ENCODE measurements around the gene RFXAP. TPM values are rescaled to one million over a fixed set of nuclear protein-coding genes. Genes with fewer than 3 reads are reported as not detected.

Gene RFXAP
- total RNA-seq, 2 donors from 2014 or later, result 13.9 to 20.2 TPM

DNA sequence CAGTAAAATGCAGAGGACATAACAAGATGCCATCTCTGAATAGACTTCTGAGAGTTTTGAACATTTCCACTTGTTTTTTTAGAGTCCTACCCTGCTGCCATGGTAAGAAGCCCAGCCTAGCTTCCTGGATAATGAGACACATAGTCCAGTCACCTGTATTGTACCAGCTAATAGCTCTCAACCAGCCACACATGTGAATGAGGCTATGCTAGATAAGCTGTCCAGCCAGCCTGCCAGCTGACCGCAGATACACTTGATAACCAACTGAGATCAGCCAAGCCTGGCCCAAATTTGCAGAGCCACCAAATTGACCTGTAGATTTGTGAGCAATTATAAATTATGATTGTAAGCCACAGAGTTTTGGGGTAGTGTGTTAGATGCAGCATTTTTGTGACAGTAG is 10.7 kb downstream of the RFXAP start:
- H3K36me3 Mint-ChIP-seq (ENCODE audit: insufficient read depth in 2 of 2), result peaks cover 2 to 16% of the 10 kb centered on the region in 2 donors
- no peak for DNase-seq
- no peak for ATAC-seq (replicated peaks in 1 of 2)
- no peak overlapping the region for H3K4me3 Mint-ChIP-seq
- peaks cover 6% of the 10 kb centered on the region for H3K4me1 Mint-ChIP-seq (ENCODE audit: low read depth)
- H3K27ac Mint-ChIP-seq, result no peak overlapping the region
- no peaks in the 10 kb centered on the region for H3K27me3 Mint-ChIP-seq (ENCODE audit: low read depth)
- no peaks in the 10 kb centered on the region for H3K9me3 Mint-ChIP-seq

- Mint-ChIP-seq H3K4me3 (no peak overlapping the region), H3K27me3 (ENCODE audit: low read depth) (no peaks in the 10 kb centered on the region), H3K4me1 (ENCODE audit: low read depth) (no peaks in the 10 kb centered on the region), H3K36me3 (ENCODE audit: insufficient read depth in 2 of 2) (peaks cover 2 to 8% of the 10 kb centered on the region in 2 donors), H3K9me3 (no peaks in the 10 kb centered on the region), H3K27ac (no peak overlapping the region)
- no peak for ATAC-seq (replicated peaks in 1 of 2)
- DNase-seq, result no peak
These were observed 12.3 kb downstream of the RFXAP start for GRCh38 chr13:36831291-36831690.

GRCh38 chr13:36834299-36834698 is 15.3 kb downstream of the RFXAP start:
- DNase-seq (no peak), ATAC-seq (replicated peaks in 1 of 2) (peak; percentile 87 to 98)
- H3K27me3 Mint-ChIP-seq (ENCODE audit: low read depth), result no peaks in the 10 kb centered on the region
- no peak overlapping the region for H3K4me3 Mint-ChIP-seq
- no peaks in the 10 kb centered on the region for H3K9me3 Mint-ChIP-seq
- H3K36me3 Mint-ChIP-seq (ENCODE audit: insufficient read depth in 2 of 2), result peaks cover 2% of the 10 kb centered on the region in 2 donors
- H3K27ac Mint-ChIP-seq, result no peak overlapping the region
- H3K4me1 Mint-ChIP-seq (ENCODE audit: low read depth), result no peaks in the 10 kb centered on the region

- no peak overlapping the region for H3K4me3 Mint-ChIP-seq
- no peaks in the 10 kb centered on the region for H3K9me3 Mint-ChIP-seq
- no peaks in the 10 kb centered on the region for H3K4me1 Mint-ChIP-seq (ENCODE audit: low read depth)
- DNase-seq, result no peak
- ATAC-seq (replicated peaks in 1 of 2), result no peak
- H3K36me3 Mint-ChIP-seq (ENCODE audit: insufficient read depth in 2 of 2), result peaks cover 0 to 1% of the 10 kb centered on the region in 2 donors
- no peaks in the 10 kb centered on the region for H3K27me3 Mint-ChIP-seq (ENCODE audit: low read depth)
- H3K27ac Mint-ChIP-seq, result no peak overlapping the region
These were observed 18.5 kb downstream of the RFXAP start for GRCh38 chr13:36837354-36838092.

DNA sequence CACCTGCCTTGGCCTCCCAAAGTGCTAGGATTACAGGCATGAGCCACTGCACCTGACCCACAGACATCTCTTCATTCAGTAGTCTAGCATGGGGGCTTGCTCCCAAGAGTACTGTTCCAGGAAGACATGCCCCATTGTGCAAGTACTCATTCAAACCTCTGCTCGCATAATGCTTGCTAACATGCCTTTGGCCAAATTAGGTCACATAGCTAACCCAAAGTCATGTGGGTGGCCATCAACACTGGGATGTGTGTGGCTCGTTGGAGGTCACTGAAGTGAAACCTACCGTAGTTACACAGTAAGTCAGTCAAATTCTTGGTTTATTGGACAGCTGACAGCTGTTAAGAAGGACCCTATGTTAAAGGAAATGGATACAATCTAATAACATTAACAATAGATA is 20.3 kb downstream of the RFXAP start:
- Mint-ChIP-seq H3K9me3 (no peaks in the 10 kb centered on the region), H3K4me3 (no peak overlapping the region), H3K27ac (no peak overlapping the region), H3K4me1 (ENCODE audit: low read depth) (no peaks in the 10 kb centered on the region), H3K36me3 (ENCODE audit: insufficient read depth in 2 of 2) (no peaks in the 10 kb centered on the region), H3K27me3 (ENCODE audit: low read depth) (no peaks in the 10 kb centered on the region)
- no peak for DNase-seq
- ATAC-seq (replicated peaks in 1 of 2), result no peak

- Mint-ChIP-seq H3K36me3 (ENCODE audit: insufficient read depth in 2 of 2) (no peaks in the 10 kb centered on the region), H3K27me3 (ENCODE audit: low read depth) (no peaks in the 10 kb centered on the region), H3K4me1 (ENCODE audit: low read depth) (no peaks in the 10 kb centered on the region), H3K27ac (no peak overlapping the region), H3K9me3 (no peaks in the 10 kb centered on the region), H3K4me3 (no peak overlapping the region)
- no peak for DNase-seq
- ATAC-seq (replicated peaks in 1 of 2), result no peak
These were observed 21.0 kb downstream of the RFXAP start for GRCh38 chr13:36839981-36840380.

- Mint-ChIP-seq H3K36me3 (ENCODE audit: insufficient read depth in 2 of 2) (no peaks in the 10 kb centered on the region), H3K27me3 (ENCODE audit: low read depth) (no peaks in the 10 kb centered on the region), H3K9me3 (no peaks in the 10 kb centered on the region), H3K27ac (no peak overlapping the region), H3K4me1 (ENCODE audit: low read depth) (no peaks in the 10 kb centered on the region), H3K4me3 (no peak overlapping the region)
- no peak for ATAC-seq (replicated peaks in 1 of 2)
- no peak for DNase-seq
These were observed 21.8 kb downstream of the RFXAP start for GRCh38 chr13:36840718-36841250.

GRCh38 chr13:36841391-36841790 is 22.4 kb downstream of the RFXAP start:
- H3K4me3 Mint-ChIP-seq, result no peak overlapping the region
- no peak overlapping the region for H3K27ac Mint-ChIP-seq
- no peaks in the 10 kb centered on the region for H3K36me3 Mint-ChIP-seq (ENCODE audit: insufficient read depth in 2 of 2)
- H3K9me3 Mint-ChIP-seq, result no peaks in the 10 kb centered on the region
- DNase-seq (no peak), ATAC-seq (replicated peaks in 1 of 2) (no peak)
- H3K27me3 Mint-ChIP-seq (ENCODE audit: low read depth), result no peaks in the 10 kb centered on the region
- H3K4me1 Mint-ChIP-seq (ENCODE audit: low read depth), result no peaks in the 10 kb centered on the region

DNA sequence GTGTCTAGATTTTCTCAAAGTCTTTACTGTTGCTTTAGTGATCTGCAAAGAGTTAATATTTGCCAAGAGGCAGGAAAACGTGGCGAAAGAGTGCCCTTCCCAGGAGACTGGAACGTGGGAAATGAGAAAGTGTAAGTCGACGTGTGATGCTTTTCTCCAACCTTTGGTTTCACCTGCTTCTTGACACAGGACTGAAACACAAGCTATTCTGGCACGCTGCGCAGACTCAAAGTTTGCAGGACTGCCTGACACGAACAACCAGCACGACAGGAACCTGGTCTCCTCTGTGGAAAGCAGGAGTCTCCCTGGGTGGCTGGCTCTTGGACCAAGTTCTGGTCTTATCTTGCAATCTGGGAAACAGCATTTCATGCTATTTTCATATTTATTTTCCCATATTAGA is 28.6 kb downstream of the RFXAP start:
- no peaks in the 10 kb centered on the region for H3K4me1 Mint-ChIP-seq (ENCODE audit: low read depth)
- no peaks in the 10 kb centered on the region for H3K9me3 Mint-ChIP-seq
- no peak for DNase-seq
- peaks cover 11% of the 10 kb centered on the region for H3K27me3 Mint-ChIP-seq (ENCODE audit: low read depth)
- H3K36me3 Mint-ChIP-seq (ENCODE audit: insufficient read depth in 2 of 2), result no peaks in the 10 kb centered on the region
- ATAC-seq (replicated peaks in 1 of 2), result no peak
- no peak overlapping the region for H3K4me3 Mint-ChIP-seq
- no peak overlapping the region for H3K27ac Mint-ChIP-seq

DNA sequence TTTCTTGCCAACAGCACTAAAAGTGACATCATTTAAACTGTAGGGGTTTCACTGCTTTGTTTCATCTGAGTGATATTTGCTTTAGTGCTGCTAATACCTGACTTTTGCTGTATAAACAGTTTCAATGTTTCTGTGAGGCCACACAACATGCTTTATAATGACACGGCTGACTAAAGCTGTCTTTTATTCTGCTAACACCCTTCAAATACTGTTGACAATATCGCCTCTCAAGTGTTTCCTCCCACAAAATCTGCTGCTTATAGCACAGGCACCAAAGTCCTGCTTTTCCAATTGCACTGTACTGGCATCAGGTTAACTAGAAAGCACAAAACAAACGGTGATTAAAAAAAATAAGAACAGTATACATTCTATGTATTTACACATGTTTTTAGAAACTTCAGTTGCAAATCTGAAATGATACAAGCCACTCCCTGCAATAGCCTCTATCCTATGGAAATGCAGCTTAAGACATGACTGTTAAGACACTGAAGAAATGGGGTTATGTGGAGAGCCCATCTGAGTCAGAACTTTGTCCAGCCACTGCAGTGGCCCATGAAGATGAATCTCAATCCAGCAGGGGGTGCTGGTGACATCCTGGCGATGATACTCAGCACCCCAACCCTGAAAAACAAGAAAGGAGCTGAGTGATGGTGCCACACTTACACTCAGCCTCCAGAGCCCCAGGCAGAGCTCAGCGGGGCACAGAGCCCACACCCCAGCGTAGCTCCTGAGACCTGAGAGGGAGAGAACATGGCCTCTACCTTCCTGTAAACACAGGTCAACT is 29.4 kb downstream of the RFXAP start:
- no peaks in the 10 kb centered on the region for H3K9me3 Mint-ChIP-seq
- H3K4me1 Mint-ChIP-seq (ENCODE audit: low read depth), result no peaks in the 10 kb centered on the region
- DNase-seq (peak in 1 of 2 donors; percentile 5), ATAC-seq (replicated peaks in 1 of 2) (peak in 1 of 2 donors; percentile 53)
- H3K4me3 Mint-ChIP-seq, result no peak overlapping the region
- peaks cover 11% of the 10 kb centered on the region for H3K27me3 Mint-ChIP-seq (ENCODE audit: low read depth)
- no peaks in the 10 kb centered on the region for H3K36me3 Mint-ChIP-seq (ENCODE audit: insufficient read depth in 2 of 2)
- no peak overlapping the region for H3K27ac Mint-ChIP-seq

DNA sequence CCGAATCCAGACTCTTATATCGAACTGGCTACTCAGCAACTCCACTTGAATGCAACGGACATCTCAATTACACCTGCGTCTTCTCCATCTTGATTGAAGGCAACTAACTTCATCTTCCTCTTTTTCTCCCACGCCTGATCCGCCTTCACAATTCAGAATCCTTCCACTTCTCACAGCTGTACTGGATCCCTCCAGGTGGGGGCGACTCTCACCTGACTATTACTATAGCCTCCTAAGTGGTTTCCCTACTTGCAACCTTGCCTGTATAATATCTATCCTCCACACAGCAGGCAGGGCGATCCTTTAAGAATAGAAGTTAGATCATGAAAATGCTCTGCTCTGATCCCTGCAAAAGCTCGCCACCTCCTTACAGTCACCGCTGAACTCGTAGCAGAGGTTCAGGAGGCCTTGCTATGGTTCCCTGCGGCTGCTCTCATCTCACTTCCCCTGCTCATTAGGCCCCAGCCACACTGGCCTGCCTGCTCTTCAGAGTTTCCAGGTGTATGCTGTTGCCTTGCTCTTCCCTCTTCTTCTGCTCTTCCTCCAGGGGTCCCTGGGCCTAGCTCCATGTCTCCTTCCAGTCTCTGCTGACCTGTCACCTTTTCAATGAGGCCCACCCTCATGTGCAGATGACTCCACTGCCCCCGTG is 31.9 kb downstream of the RFXAP start:
- Mint-ChIP-seq H3K27me3 (ENCODE audit: low read depth) (peaks cover 15% of the 10 kb centered on the region), H3K27ac (no peak overlapping the region)

DNA sequence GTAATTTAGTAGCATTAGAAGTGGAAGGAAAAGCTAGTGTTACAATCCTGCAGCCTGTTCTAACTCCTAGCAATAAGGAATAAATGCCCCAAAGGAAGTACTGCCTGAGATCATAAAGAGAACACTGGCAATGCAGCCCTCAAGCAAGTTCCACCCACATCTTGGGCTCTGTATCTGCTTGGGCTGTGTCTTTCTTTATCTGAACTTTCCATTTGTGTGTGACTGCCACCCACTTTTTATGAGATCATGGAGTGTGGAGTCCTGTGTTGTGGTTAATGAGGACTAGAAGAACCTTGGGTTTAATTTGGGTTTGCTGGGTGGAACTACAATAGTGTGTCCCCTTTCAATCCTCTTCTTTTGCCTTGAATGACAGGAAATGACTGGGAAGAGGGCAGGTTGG is 38.2 kb downstream of the RFXAP start:
- no peak overlapping the region for H3K27ac Mint-ChIP-seq
- no peaks in the 10 kb centered on the region for H3K36me3 Mint-ChIP-seq (ENCODE audit: insufficient read depth in 2 of 2)
- no peak for ATAC-seq (replicated peaks in 1 of 2)
- H3K27me3 Mint-ChIP-seq (ENCODE audit: low read depth), result peaks cover 6% of the 10 kb centered on the region
- H3K4me1 Mint-ChIP-seq (ENCODE audit: low read depth), result peaks cover 5% of the 10 kb centered on the region
- H3K4me3 Mint-ChIP-seq, result no peak overlapping the region
- no peaks in the 10 kb centered on the region for H3K9me3 Mint-ChIP-seq
- DNase-seq, result no peak

More for the DNA sequence above, 31.9 kb downstream of the RFXAP start:
- no peaks in the 10 kb centered on the region for H3K36me3 Mint-ChIP-seq (ENCODE audit: insufficient read depth in 2 of 2)
- DNase-seq, result peak; percentile 3 to 6
- ATAC-seq (replicated peaks in 1 of 2), result no peak
- no peak overlapping the region for H3K4me3 Mint-ChIP-seq
- no peaks in the 10 kb centered on the region for H3K4me1 Mint-ChIP-seq (ENCODE audit: low read depth)
- no peaks in the 10 kb centered on the region for H3K9me3 Mint-ChIP-seq

- DNase-seq (no peak), ATAC-seq (replicated peaks in 1 of 2) (peak; percentile 36 to 42)
- Mint-ChIP-seq H3K36me3 (ENCODE audit: insufficient read depth in 2 of 2) (no peaks in the 10 kb centered on the region), H3K27me3 (ENCODE audit: low read depth) (peaks cover 6% of the 10 kb centered on the region), H3K9me3 (no peaks in the 10 kb centered on the region), H3K4me1 (ENCODE audit: low read depth) (peaks cover 5% of the 10 kb centered on the region), H3K27ac (no peak overlapping the region), H3K4me3 (no peak overlapping the region)
These were observed 39.3 kb downstream of the RFXAP start for GRCh38 chr13:36858290-36858689.
